Ovary (tissue), 9 donors: ENCODE measurements around the gene SRGAP3. TPM values are rescaled to one million over a fixed set of nuclear protein-coding genes. Genes with fewer than 3 reads are reported as not detected.

Experiments used
- DNase-seq, 5 donors: peaks; one replicate each; pipeline ENCODE4 v3.0.0-alpha.2; 2019 to 2020
- H3K27ac ChIP-seq, 2 donors: fragments of 200-600 bp; one replicate each; pipeline versions ENCODE4 v1.5.1 to v1.8.0; 2019 to 2022
- H3K27me3 ChIP-seq: fragments of 200-600 bp; one replicate; pipeline ENCODE4 v1.8.0; 2022
- H3K36me3 ChIP-seq: fragments of 200-600 bp; sonication (generic); one replicate; pipeline ENCODE4 v1.5.1; 2019
- H3K4me1 ChIP-seq: one replicate; pipeline ENCODE4 v1.8.1; 2013; ENCODE audit warnings: mild to moderate bottlenecking, moderate library complexity; ENCODE audit not compliant: insufficient read depth
- H3K4me3 ChIP-seq: fragments of 200-600 bp; sonication (generic); one replicate; pipeline ENCODE4 v1.5.1; 2017
- H3K9me3 ChIP-seq, 2 donors: fragments of 200-600 bp in 1 of 2; sonication (generic) in 1 of 2; one replicate each; pipeline versions ENCODE4 v1.5.1 to v1.8.1; 2013 to 2019; ENCODE audit warnings: mild to moderate bottlenecking in 1 of 2, moderate library complexity in 1 of 2
- EP300 ChIP-seq: sonication (generic); formaldehyde crosslinking; IDR thresholded peaks from one replicate; pipeline ENCODE4 v1.6.1; 2017; ENCODE audit warnings: antibody characterized with exemption
- POLR2A ChIP-seq: fragments of 450-650 bp; IDR thresholded peaks from one replicate; pipeline ENCODE4 v1.6.1; 2017; ENCODE audit warnings: antibody characterized with exemption, mild to moderate bottlenecking, moderate library complexity
- WGBS, 3 donors: extraction: QIAGEN DNeasy Blood & Tissue Kit in 1 of 3; methylation state at CpG; one replicate each; pipeline versions ENCODE4 v1.1.5 to v1.1.7; 2013 to 2017; 5-methylcytosine and 5-hydroxymethylcytosine counted together
- intact Hi-C, 4 donors: fragments of 100-400 bp; cut with DNase I; formaldehyde crosslinking; loops; one replicate each; pipeline versions ENCODE4 v1.11.0 to v1.15.1; 2022 to 2023
- polyA plus RNA-seq, 2 donors: library from polyadenylated mRNA; stranded (reverse); fragments of 200-250 nt in 1 of 2; fragments of 350-450 nt in 1 of 2; fragmentation: Illumina TruSeq in 1 of 2; extraction: RNeasy Lipid Tissue Mini Kit (QIAGEN cat#74804) in 1 of 2; gene quantifications; one replicate each; pipeline ENCODE4 v1.2.3, GENCODE V29; 2013 to 2014
- total RNA-seq, 7 donors: library from RNA; depleted of rRNA in 2 of 7; stranded (reverse); fragments of >200 nt in 2 of 7; fragmentation: NEBNext Ultra II Directional in 3 of 7; extraction: Animal tissue kit (Norgen Biotek cat#: 25700) in 3 of 7; gene quantifications; one replicate each; pipeline versions ENCODE4 v1.1.0 to v1.2.4, GENCODE V29; 2016 to 2023
- TF ChIP-seq, protein P1 (sequence below), 3 donors: fragments of 450-650 bp in 2 of 3; fragments of 200-600 bp in 1 of 3; IDR thresholded peaks; one replicate each; pipeline versions ENCODE4 v1.5.1 to v1.8.0; 2016 to 2022; ENCODE audit warnings: antibody characterized with exemption in 3 of 3, mild to moderate bottlenecking in 1 of 3
- donor health status: DM: no; HTN: no; CAD: no; lungs with moderate emphysema.
- donor health status: DM: no; HTN: no; CAD: no.
- donor health status: Bipolar disorder and iron deficiency.
- donor health status: DM: yes; HTN: yes; CAD: no.
- donor health status: DM: no; HTN: no; CAD: no.
- donor health status: DM: yes; HTN: yes; CAD: no.

Gene SRGAP3
- total and polyA plus RNA-seq, 9 donors: 2.1 to 36.8 (median 13.1) TPM

DNA sequence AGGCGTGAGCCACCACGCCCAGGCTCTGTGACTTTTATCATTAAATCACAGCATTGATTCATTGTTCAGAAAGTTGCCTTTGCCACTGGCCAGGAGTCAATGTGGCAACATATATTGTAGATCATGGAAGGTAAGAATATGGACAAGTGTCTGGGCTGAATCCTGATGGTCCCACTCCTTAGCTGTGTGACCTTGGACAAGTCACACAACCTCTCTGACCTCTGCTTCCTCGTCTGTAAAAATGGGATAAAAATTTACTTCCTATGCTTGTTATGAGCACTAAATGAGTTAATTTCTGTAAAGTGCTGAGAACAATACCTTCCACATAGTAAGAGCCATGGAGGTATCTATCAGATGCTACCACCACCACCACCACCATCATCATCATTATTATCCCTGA lies 182.7 kb downstream of the SRGAP3 start:
- H3K27me3 ChIP-seq: no peaks in the 10 kb centered on the region
- H3K36me3 ChIP-seq: no peaks in the 10 kb centered on the region
- 50 to 80% (median 63%) methylated on average over 3 of the region's 3 CpGs for WGBS, 3 donors
- H3K27ac ChIP-seq: no peak overlapping the region
- peaks cover 6% of the 10 kb centered on the region for H3K4me1 ChIP-seq
- DNase-seq: no peak
- intact Hi-C loops: loop anchor here (2.0 to 5.0 kb wide), 3 partner anchors 74 to 94 kb away; no protein-coding TSS in a partner anchor
- no peaks in the 10 kb centered on the region for H3K9me3 ChIP-seq
- TF ChIP-seq, protein P1, sequence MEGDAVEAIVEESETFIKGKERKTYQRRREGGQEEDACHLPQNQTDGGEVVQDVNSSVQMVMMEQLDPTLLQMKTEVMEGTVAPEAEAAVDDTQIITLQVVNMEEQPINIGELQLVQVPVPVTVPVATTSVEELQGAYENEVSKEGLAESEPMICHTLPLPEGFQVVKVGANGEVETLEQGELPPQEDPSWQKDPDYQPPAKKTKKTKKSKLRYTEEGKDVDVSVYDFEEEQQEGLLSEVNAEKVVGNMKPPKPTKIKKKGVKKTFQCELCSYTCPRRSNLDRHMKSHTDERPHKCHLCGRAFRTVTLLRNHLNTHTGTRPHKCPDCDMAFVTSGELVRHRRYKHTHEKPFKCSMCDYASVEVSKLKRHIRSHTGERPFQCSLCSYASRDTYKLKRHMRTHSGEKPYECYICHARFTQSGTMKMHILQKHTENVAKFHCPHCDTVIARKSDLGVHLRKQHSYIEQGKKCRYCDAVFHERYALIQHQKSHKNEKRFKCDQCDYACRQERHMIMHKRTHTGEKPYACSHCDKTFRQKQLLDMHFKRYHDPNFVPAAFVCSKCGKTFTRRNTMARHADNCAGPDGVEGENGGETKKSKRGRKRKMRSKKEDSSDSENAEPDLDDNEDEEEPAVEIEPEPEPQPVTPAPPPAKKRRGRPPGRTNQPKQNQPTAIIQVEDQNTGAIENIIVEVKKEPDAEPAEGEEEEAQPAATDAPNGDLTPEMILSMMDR (IDR thresholded peaks at IDR 0.05): no peak
- TF ChIP-seq POLR2A (no peak), EP300 (no peak)
- H3K4me3 ChIP-seq: no peak overlapping the region

- Histone ChIP-seq H3K36me3 (no peaks in the 10 kb centered on the region), H3K9me3 (no peaks in the 10 kb centered on the region), H3K4me3 (no peak overlapping the region), H3K27ac (no peak overlapping the region), H3K27me3 (no peaks in the 10 kb centered on the region), H3K4me1 (peaks cover 6% of the 10 kb centered on the region)
- TF ChIP-seq POLR2A: no peak
- TF ChIP-seq, protein P1 (IDR thresholded peaks at IDR 0.05): no peak
- TF ChIP-seq EP300: no peak
- DNase-seq: no peak
- intact Hi-C loops: loop anchor here (2.0 to 5.0 kb wide), 3 partner anchors 74 to 94 kb away; no protein-coding TSS in a partner anchor
- WGBS, 3 donors: 38 to 63% (median 42%) methylated on average over 2 of the region's 2 CpGs
These were observed 183.3 kb downstream of the SRGAP3 start for GRCh38 chr3:9066141-9066540.

DNA sequence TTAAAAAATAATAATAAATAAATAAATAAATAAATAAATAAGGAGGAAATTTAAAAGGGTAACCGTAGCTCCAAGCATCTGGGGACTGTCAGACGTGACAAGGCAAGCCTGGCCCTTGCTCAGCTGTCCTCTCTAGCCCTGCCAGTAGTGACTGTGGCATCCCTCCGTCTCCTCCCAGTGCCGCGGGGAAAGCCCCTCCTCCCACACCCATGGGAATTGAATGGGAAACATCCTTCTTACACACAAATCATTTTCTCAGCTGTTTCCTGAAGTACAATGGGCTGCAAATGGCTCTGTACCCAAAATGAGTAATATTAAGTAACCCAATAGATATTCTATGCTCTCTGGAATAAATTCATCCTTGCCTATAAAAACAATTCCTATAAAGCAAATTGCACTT lies 184.6 kb downstream of the SRGAP3 start:
- Histone ChIP-seq H3K4me3 (no peak overlapping the region), H3K36me3 (no peaks in the 10 kb centered on the region), H3K4me1 (peaks cover 6% of the 10 kb centered on the region), H3K27ac (no peak overlapping the region), H3K9me3 (no peaks in the 10 kb centered on the region), H3K27me3 (no peaks in the 10 kb centered on the region)
- 53 to 64% (median 58%) methylated on average over 5 of the region's 5 CpGs for WGBS, 3 donors
- TF ChIP-seq, protein P1 (IDR thresholded peaks at IDR 0.05): no peak
- no peak for DNase-seq
- intact Hi-C loops: loop anchor here in 3 of 4 donors (5.0 kb wide), 2 partner anchors 73 to 93 kb away; no protein-coding TSS in a partner anchor

- WGBS, 3 donors: 87 to 95% (median 91%) methylated on average over 9 of the region's 9 CpGs
- no peak for DNase-seq
These were observed 185.2 kb downstream of the SRGAP3 start for GRCh38 chr3:9064251-9064650.

More at GRCh38 chr3:9064251-9064650, 185.2 kb downstream of the SRGAP3 start:
- intact Hi-C loops: loop anchor here in 1 of 4 donors (5.0 kb wide), 1 partner anchor 72 kb away; no protein-coding TSS in a partner anchor
- no peaks in the 10 kb centered on the region for H3K9me3 ChIP-seq
- H3K27ac ChIP-seq: no peak overlapping the region
- peaks cover 6% of the 10 kb centered on the region for H3K4me1 ChIP-seq
- H3K36me3 ChIP-seq: no peaks in the 10 kb centered on the region
- no peak overlapping the region for H3K4me3 ChIP-seq
- no peak for TF ChIP-seq POLR2A
- TF ChIP-seq, protein P1 (IDR thresholded peaks at IDR 0.05): no peak
- TF ChIP-seq EP300: no peak
- no peaks in the 10 kb centered on the region for H3K27me3 ChIP-seq
